Ascending aorta (tissue), 2 donors: ENCODE measurements around the gene TIGD2. TPM values are rescaled to one million over a fixed set of nuclear protein-coding genes. Genes with fewer than 3 reads are reported as not detected.

Experiments
- DNase-seq, 2 donors: peaks; one replicate each; pipeline ENCODE4 v3.0.0-alpha.2; 2019; ENCODE audit warnings: low spot score in 2 of 2
- H3K27ac ChIP-seq, 2 donors: fragments of 200-600 bp; sonication (generic); one replicate each; pipeline ENCODE4 v1.5.1; 2016 to 2017; ENCODE audit warnings: mild to moderate bottlenecking in 1 of 2
- H3K27me3 ChIP-seq: fragments of 200-600 bp; sonication (generic); one replicate; pipeline ENCODE4 v1.5.1; 2017
- H3K36me3 ChIP-seq, 2 donors: fragments of 200-600 bp; sonication (generic); one replicate each; pipeline ENCODE4 v1.5.1; 2016
- H3K4me1 ChIP-seq, 2 donors: fragments of 200-600 bp; sonication (generic); one replicate each; pipeline ENCODE4 v1.5.1; 2016 to 2017; ENCODE audit warnings: mild to moderate bottlenecking in 1 of 2
- H3K4me3 ChIP-seq, 2 donors: fragments of 200-600 bp; sonication (generic); one replicate each; pipeline ENCODE4 v1.5.1; 2016 to 2017; ENCODE audit warnings: mild to moderate bottlenecking in 1 of 2
- H3K9me3 ChIP-seq, 2 donors: fragments of 200-600 bp; sonication (generic); one replicate each; pipeline ENCODE4 v1.5.1; 2016
- intact Hi-C: fragments of 100-400 bp; cut with DNase I; formaldehyde crosslinking; loops from one replicate; pipeline ENCODE4 v1.15.1; 2023
- total RNA-seq: library from RNA; depleted of rRNA; stranded (reverse); fragments of >200 nt; gene quantifications from one replicate; pipeline ENCODE4 v1.1.0, GENCODE V29; 2016
- TF ChIP-seq, protein P1 (sequence below), 3 experiments: fragments of 200-600 bp in 2 of 3; fragments of 450-650 bp in 1 of 3; sonication (generic) in 2 of 3; IDR thresholded peaks; one replicate each; pipeline ENCODE4 v1.5.1; 2016 to 2019; ENCODE audit warnings: antibody characterized with exemption in 3 of 3, mild to moderate bottlenecking in 1 of 3, moderate library complexity in 1 of 3

The TIGD2 gene
- total RNA-seq, 1 donor from 2014 or later: 0.21 TPM

DNA sequence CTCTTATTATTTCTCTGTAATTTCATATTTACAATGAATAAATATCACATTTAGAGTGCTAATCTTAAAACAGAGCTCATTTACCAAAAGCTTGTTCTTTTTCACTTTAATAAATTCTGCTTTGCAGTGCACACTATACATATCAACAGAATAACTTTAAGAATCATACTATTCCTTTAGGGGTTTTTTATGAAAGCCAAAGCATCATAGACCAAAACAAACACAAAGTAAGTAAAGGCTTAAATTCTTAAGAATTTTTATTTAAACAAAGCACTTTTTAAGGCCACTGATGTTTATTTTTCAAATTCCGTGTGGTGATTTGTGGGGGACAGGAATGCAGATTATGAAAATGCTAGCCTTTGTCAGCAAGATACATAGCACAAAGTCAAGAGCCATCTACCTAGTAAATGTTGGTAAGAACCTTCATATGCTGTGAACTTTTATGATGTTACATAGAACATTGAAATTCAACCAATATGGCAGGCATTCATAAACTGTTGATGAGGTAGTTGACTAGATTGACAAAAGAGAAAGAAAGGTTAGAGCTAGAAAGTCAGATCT lies 17.8 kb downstream of the TIGD2 start:
- H3K27ac ChIP-seq: no peak overlapping the region
- intact Hi-C loops: no loop called here
- H3K36me3 ChIP-seq: no peaks in the 10 kb centered on the region
- no peaks in the 10 kb centered on the region for H3K9me3 ChIP-seq
- TF ChIP-seq, protein P1, sequence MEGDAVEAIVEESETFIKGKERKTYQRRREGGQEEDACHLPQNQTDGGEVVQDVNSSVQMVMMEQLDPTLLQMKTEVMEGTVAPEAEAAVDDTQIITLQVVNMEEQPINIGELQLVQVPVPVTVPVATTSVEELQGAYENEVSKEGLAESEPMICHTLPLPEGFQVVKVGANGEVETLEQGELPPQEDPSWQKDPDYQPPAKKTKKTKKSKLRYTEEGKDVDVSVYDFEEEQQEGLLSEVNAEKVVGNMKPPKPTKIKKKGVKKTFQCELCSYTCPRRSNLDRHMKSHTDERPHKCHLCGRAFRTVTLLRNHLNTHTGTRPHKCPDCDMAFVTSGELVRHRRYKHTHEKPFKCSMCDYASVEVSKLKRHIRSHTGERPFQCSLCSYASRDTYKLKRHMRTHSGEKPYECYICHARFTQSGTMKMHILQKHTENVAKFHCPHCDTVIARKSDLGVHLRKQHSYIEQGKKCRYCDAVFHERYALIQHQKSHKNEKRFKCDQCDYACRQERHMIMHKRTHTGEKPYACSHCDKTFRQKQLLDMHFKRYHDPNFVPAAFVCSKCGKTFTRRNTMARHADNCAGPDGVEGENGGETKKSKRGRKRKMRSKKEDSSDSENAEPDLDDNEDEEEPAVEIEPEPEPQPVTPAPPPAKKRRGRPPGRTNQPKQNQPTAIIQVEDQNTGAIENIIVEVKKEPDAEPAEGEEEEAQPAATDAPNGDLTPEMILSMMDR (IDR thresholded peaks at IDR 0.05): no peak
- no peaks in the 10 kb centered on the region for H3K4me1 ChIP-seq
- no peak overlapping the region for H3K4me3 ChIP-seq
- no peaks in the 10 kb centered on the region for H3K27me3 ChIP-seq
- DNase-seq: no peak

DNA sequence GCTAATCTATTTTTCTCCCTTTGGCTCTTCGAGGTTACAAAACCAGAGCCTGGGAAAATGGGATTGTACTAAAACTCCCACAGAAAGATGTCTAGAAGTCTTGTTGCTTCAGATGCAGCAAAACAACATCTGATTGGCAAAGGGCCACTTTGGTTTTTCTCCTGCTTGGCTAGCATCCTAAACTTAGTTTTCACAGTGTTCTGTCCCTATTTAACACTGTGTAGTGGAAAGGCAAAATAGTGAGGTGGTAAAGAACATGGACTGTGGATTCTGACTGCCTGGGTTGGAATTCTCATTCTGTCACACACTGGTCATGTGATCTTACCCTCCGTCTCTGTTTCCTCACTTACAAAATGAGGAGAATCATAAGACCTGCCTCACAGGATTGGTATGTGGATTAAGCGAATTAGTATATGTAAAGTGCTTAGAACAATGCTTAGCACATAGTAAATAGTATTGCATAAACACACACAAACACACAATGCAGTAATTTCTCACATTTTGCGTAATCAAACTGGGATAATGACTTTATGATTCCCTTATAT lies 23.5 kb downstream of the TIGD2 start:
- no peaks in the 10 kb centered on the region for H3K27me3 ChIP-seq
- H3K36me3 ChIP-seq: no peaks in the 10 kb centered on the region
- H3K9me3 ChIP-seq: no peaks in the 10 kb centered on the region
- no peak overlapping the region for H3K4me3 ChIP-seq
- no peaks in the 10 kb centered on the region for H3K4me1 ChIP-seq
- intact Hi-C loops: no loop called here
- TF ChIP-seq, protein P1 (IDR thresholded peaks at IDR 0.05): no peak
- no peak overlapping the region for H3K27ac ChIP-seq
- no peak for DNase-seq

DNA sequence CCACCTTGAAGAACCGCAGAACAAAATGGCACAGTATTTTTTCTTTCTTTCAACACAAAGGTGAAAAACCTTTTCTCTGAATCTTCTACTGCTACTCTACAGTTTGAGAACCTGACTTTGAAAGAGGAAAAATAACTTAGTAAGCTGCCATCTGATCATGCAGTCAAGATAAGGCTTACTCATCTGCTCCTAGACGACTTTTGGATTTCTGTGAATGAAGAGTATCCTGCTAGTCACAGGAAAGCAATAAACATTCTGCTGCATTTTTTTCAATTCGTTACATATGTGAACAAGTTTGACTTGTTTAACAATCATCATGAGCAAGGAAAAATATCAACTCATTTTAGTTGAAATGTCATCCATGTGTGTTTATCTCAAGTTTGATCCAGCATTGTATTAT lies 25.2 kb downstream of the TIGD2 start:
- TF ChIP-seq, protein P1 (IDR thresholded peaks at IDR 0.05): no peak
- intact Hi-C loops: no loop called here

DNA sequence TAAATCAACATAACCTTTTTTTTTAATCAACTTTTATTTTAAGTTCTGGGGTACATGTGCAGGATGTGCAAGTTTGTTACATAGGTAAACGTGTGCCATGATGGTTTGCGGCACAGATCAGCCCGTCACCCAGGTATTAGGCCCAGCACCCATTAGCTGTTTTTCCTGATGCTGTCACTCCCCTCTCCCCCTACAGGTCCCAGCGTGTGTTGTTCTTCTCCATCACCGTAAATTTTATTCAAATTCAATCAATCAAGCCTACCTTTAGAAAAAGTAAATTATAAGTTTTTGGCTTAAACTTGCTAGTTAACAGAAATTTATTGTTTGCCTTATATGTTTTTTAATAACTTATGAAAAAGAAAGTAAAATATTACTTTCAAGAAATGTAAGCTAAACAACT lies 25.9 kb downstream of the TIGD2 start:
- H3K9me3 ChIP-seq: no peaks in the 10 kb centered on the region
- no peak overlapping the region for H3K27ac ChIP-seq
- H3K27me3 ChIP-seq: no peaks in the 10 kb centered on the region
- no peak for DNase-seq
- no peaks in the 10 kb centered on the region for H3K36me3 ChIP-seq
- no peaks in the 10 kb centered on the region for H3K4me1 ChIP-seq
- no peak overlapping the region for H3K4me3 ChIP-seq
- intact Hi-C loops: no loop called here
- TF ChIP-seq, protein P1 (IDR thresholded peaks at IDR 0.05): no peak

More for the DNA sequence above, 25.2 kb downstream of the TIGD2 start:
- Histone ChIP-seq H3K27me3 (no peaks in the 10 kb centered on the region), H3K9me3 (no peaks in the 10 kb centered on the region), H3K36me3 (no peaks in the 10 kb centered on the region), H3K4me3 (no peak overlapping the region), H3K27ac (no peak overlapping the region), H3K4me1 (no peaks in the 10 kb centered on the region)
- DNase-seq: no peak

DNA sequence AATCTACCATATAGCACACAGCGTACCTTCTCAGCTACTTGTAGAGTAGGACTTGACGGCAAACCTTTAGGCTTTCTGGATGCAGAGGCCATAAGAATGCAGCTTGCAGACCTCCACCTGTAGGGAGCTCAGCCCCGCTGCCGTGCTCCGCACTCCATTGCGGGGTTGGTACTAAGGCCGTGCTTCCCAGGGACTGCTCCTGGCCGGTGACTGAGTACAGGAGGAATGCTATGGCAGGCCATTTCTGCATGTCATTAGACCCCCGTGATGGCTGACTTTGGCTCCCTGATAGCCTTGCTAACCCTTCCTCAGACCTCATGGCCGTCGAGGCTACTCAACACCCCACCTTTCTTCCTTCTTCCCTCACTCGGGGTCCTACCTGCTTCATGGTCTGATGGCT lies 26.4 kb downstream of the TIGD2 start:
- Histone ChIP-seq H3K36me3 (no peaks in the 10 kb centered on the region), H3K4me1 (no peaks in the 10 kb centered on the region), H3K4me3 (no peak overlapping the region), H3K27me3 (no peaks in the 10 kb centered on the region), H3K9me3 (no peaks in the 10 kb centered on the region), H3K27ac (no peak overlapping the region)
- intact Hi-C loops: no loop called here
- TF ChIP-seq, protein P1 (IDR thresholded peaks at IDR 0.05): no peak
- no peak for DNase-seq
